Caco-2 (cell line): ENCODE results near the gene ELP2. TPM values are rescaled to one million over a fixed set of nuclear protein-coding genes. Genes with fewer than 3 reads are reported as not detected.

Source experiments
- BruUV-seq: library from RNA; stranded (reverse); fragments of 400-500 nt; replicated peaks from 2 replicates; lab custom pipeline; 2021; lab: Mats Ljungman, UMichigan
- CTCF ChIA-PET: fragments of 300-600 bp; sonication (Branson Sonifier 250); formaldehyde crosslinking; loops from one replicate; lab custom pipeline; 2022; ENCODE audit warnings: antibody characterized with exemption; lab: Charles Lee
- POLR2A ChIA-PET: fragments of 300-600 bp; sonication (Branson Sonifier 250); formaldehyde crosslinking; loops from one replicate; lab custom pipeline; 2022; ENCODE audit warnings: antibody characterized with exemption; lab: Charles Lee
- DNase-seq, 2 experiments: peaks; one replicate each; pipeline versions ENCODE4 v3.0.0 to v3.0.0-alpha.2; 2020 to 2022
- H3K27me3 ChIP-seq: replicated peaks from 2 replicates; pipeline ENCODE4 v1.6.0; 2011; ENCODE audit warnings: low read length; ENCODE audit not compliant: control insufficient read depth, insufficient read depth
- H3K36me3 ChIP-seq: 2 replicates; pipeline ENCODE4 v1.5.1; 2011; ENCODE audit warnings: low read length; ENCODE audit not compliant: control insufficient read depth, insufficient read depth
- H3K4me1 ChIP-seq: fragments of 250-450 bp; sonication (Bioruptor Pico); 2 replicates; pipeline ENCODE4 v1.5.1; 2020; ENCODE audit warnings: mild to moderate bottlenecking
- H3K4me3 ChIP-seq: 2 replicates; pipeline ENCODE4 v1.5.1; 2011; ENCODE audit warnings: low read depth, mild to moderate bottlenecking, control low read depth, low read length
- H3K9me3 ChIP-seq: fragments of 250-450 bp; sonication (Bioruptor Pico); 2 replicates; pipeline ENCODE4 v1.5.1; 2020; ENCODE audit warnings: mild to moderate bottlenecking, moderate library complexity
- H3K27ac Mint-ChIP-seq: one replicate; pipeline ENCODE4 v1.8.0; 2022; ENCODE audit warnings: mixed read lengths; ENCODE audit not compliant: unreplicated experiment
- H3K27me3 Mint-ChIP-seq: one replicate; pipeline ENCODE4 v1.8.0; 2022; ENCODE audit warnings: mixed read lengths; ENCODE audit not compliant: insufficient read depth, unreplicated experiment
- H3K36me3 Mint-ChIP-seq: one replicate; pipeline ENCODE4 v1.8.0; 2022; ENCODE audit warnings: mild to moderate bottlenecking, mixed read lengths; ENCODE audit not compliant: insufficient read depth, unreplicated experiment
- H3K4me1 Mint-ChIP-seq: one replicate; pipeline ENCODE4 v1.8.0; 2022; ENCODE audit warnings: low read depth, mixed read lengths; ENCODE audit not compliant: unreplicated experiment
- H3K4me3 Mint-ChIP-seq: one replicate; pipeline ENCODE4 v1.8.0; 2022; ENCODE audit warnings: mild to moderate bottlenecking, moderate library complexity, mixed read lengths; ENCODE audit not compliant: unreplicated experiment
- H3K9me3 Mint-ChIP-seq: one replicate; pipeline ENCODE4 v1.8.0; 2022; ENCODE audit warnings: mixed read lengths; ENCODE audit not compliant: unreplicated experiment
- CTCF ChIP-seq, 2 experiments: fragments of 200-600 bp in 1 of 2; IDR thresholded peaks; 1 replicate in 1 of 2; 2 replicates in 1 of 2; pipeline versions ENCODE4 v1.5.1 to v1.8.0; 2011 to 2022; ENCODE audit warnings: antibody characterized with exemption in 1 of 2, control low read depth in 1 of 2, inconsistent platforms in 1 of 2, low read depth in 1 of 2, low read length in 1 of 2, mild to moderate bottlenecking in 1 of 2, moderate library complexity in 1 of 2; ENCODE audit not compliant: insufficient read depth in 1 of 2, severe bottlenecking in 1 of 2, unreplicated experiment in 1 of 2
- intact Hi-C: fragments of 100-400 bp; cut with micrococcal nuclease; formaldehyde crosslinking; loops from one replicate; pipeline ENCODE4 v1.10.0; 2022; ENCODE audit not compliant: unreplicated experiment
- total RNA-seq: library from RNA; stranded (reverse); gene quantifications from 2 replicates; pipeline ENCODE4 v1.2.3, GENCODE V29; 2022

Gene ELP2
- total RNA-seq, 1 experiment from 2014 or later = 45.9 TPM

- no peaks in the 10 kb centered on the region for H3K36me3 ChIP-seq
- Mint-ChIP-seq H3K9me3 (no peaks in the 10 kb centered on the region), H3K4me3 (no peak overlapping the region), H3K36me3 (peaks cover 18% of the 10 kb centered on the region), H3K27me3 (no peaks in the 10 kb centered on the region), H3K4me1 (no peaks in the 10 kb centered on the region), H3K27ac (no peak overlapping the region)
- H3K4me3 ChIP-seq = no peak overlapping the region
- intact Hi-C loops = no loop called here
- H3K4me1 ChIP-seq = no peaks in the 10 kb centered on the region
- CTCF ChIA-PET = no interaction called here
- TF ChIP-seq CTCF (IDR thresholded peaks at IDR 0.05; ENCODE audit: insufficient read depth in 1 of 2, low read depth in 1 of 2, low read length in 1 of 2, severe bottlenecking in 1 of 2, unreplicated experiment in 1 of 2) = no peak
- POLR2A ChIA-PET = no interaction called here
- H3K27me3 ChIP-seq = no peaks in the 10 kb centered on the region
- no peaks in the 10 kb centered on the region for H3K9me3 ChIP-seq
- no peak for DNase-seq
- no TSS peak for BruUV-seq
These were observed 11.9 kb downstream of the ELP2 start for GRCh38 chr18:36141576-36141975.

GRCh38 chr18:36142751-36143150 lies 13.1 kb downstream of the ELP2 start:
- DNase-seq = no peak
- POLR2A ChIA-PET = no interaction called here
- no peak overlapping the region for H3K27ac Mint-ChIP-seq
- H3K36me3 Mint-ChIP-seq = peaks cover 13% of the 10 kb centered on the region
- TF ChIP-seq CTCF (IDR thresholded peaks at IDR 0.05; ENCODE audit: insufficient read depth in 1 of 2, low read depth in 1 of 2, low read length in 1 of 2, severe bottlenecking in 1 of 2, unreplicated experiment in 1 of 2) = no peak
- H3K36me3 ChIP-seq = no peaks in the 10 kb centered on the region
- no peaks in the 10 kb centered on the region for H3K9me3 ChIP-seq
- no peaks in the 10 kb centered on the region for H3K4me1 Mint-ChIP-seq
- no peaks in the 10 kb centered on the region for H3K9me3 Mint-ChIP-seq
- CTCF ChIA-PET = no interaction called here
- H3K27me3 Mint-ChIP-seq = no peaks in the 10 kb centered on the region
- no peak overlapping the region for H3K4me3 Mint-ChIP-seq
- no peaks in the 10 kb centered on the region for H3K27me3 ChIP-seq
- no peak overlapping the region for H3K4me3 ChIP-seq
- no TSS peak for BruUV-seq
- H3K4me1 ChIP-seq = no peaks in the 10 kb centered on the region
- intact Hi-C loops = no loop called here

GRCh38 chr18:36143391-36143790 lies 13.7 kb downstream of the ELP2 start:
- intact Hi-C loops = no loop called here
- no peak overlapping the region for H3K27ac Mint-ChIP-seq
- H3K9me3 Mint-ChIP-seq = no peaks in the 10 kb centered on the region
- BruUV-seq = no TSS peak
- CTCF ChIA-PET = no interaction called here
- H3K36me3 ChIP-seq = no peaks in the 10 kb centered on the region
- H3K4me1 ChIP-seq = no peaks in the 10 kb centered on the region
- no peak overlapping the region for H3K4me3 Mint-ChIP-seq
- no peaks in the 10 kb centered on the region for H3K27me3 Mint-ChIP-seq
- no peaks in the 10 kb centered on the region for H3K27me3 ChIP-seq
- peaks cover 13% of the 10 kb centered on the region for H3K36me3 Mint-ChIP-seq
- H3K4me3 ChIP-seq = no peak overlapping the region
- POLR2A ChIA-PET = no interaction called here
- H3K4me1 Mint-ChIP-seq = no peaks in the 10 kb centered on the region
- no peak for DNase-seq
- no peaks in the 10 kb centered on the region for H3K9me3 ChIP-seq
- TF ChIP-seq CTCF (IDR thresholded peaks at IDR 0.05; ENCODE audit: insufficient read depth in 1 of 2, low read depth in 1 of 2, low read length in 1 of 2, severe bottlenecking in 1 of 2, unreplicated experiment in 1 of 2) = no peak
